LoVo (cell line): ENCODE measurements around the gene SLC4A9.

Source experiments
- DNase-seq: peaks from one replicate; pipeline ENCODE4 v3.0.0-alpha.2; 2016; ENCODE audit warnings: low spot score

Gene SLC4A9

GRCh38 chr5:140362875-140363630 lies 3.1 kb downstream of the SLC4A9 start:
- peak; percentile 79 for DNase-seq

GRCh38 chr5:140363631-140364471 lies 3.9 kb downstream of the SLC4A9 start:
- no peak for DNase-seq

GRCh38 chr5:140364472-140364765 lies 4.4 kb downstream of the SLC4A9 start:
- no peak for DNase-seq

GRCh38 chr5:140365282-140365681 lies 5.3 kb downstream of the SLC4A9 start:
- peak; percentile 38 for DNase-seq

- DNase-seq, result no peak
Measured at GRCh38 chr5:140365941-140366340, 5.9 kb downstream of the SLC4A9 start.

- no peak for DNase-seq
Measured at GRCh38 chr5:140366589-140367255, 6.7 kb downstream of the SLC4A9 start.

- no peak for DNase-seq
Measured at GRCh38 chr5:140367256-140368013, 7.4 kb downstream of the SLC4A9 start.

- DNase-seq, result no peak
Measured at GRCh38 chr5:140371356-140372151, 11.6 kb downstream of the SLC4A9 start.

- peak; percentile 74 for DNase-seq
Measured at GRCh38 chr5:140372971-140373487, 13.0 kb downstream of the SLC4A9 start.

- no peak for DNase-seq
Measured at GRCh38 chr5:140381351-140381750, 21.4 kb downstream of the SLC4A9 start.

- no peak for DNase-seq
Measured at GRCh38 chr5:140381972-140382371, 22.0 kb downstream of the SLC4A9 start.

- no peak for DNase-seq
Measured at GRCh38 chr5:140382866-140383265, 22.9 kb downstream of the SLC4A9 start.

GRCh38 chr5:140383300-140383699 lies 23.3 kb downstream of the SLC4A9 start:
- DNase-seq, result no peak

- no peak for DNase-seq
Measured at GRCh38 chr5:140388052-140388451, 28.1 kb downstream of the SLC4A9 start.

- DNase-seq, result no peak
Measured at GRCh38 chr5:140391312-140391711, 31.3 kb downstream of the SLC4A9 start.

GRCh38 chr5:140391732-140392131 lies 31.7 kb downstream of the SLC4A9 start:
- DNase-seq, result peak; percentile 43

- DNase-seq, result no peak
Measured at GRCh38 chr5:140393738-140394137, 33.7 kb downstream of the SLC4A9 start.

GRCh38 chr5:140398379-140398811 lies 38.4 kb downstream of the SLC4A9 start:
- peak; percentile 26 for DNase-seq

GRCh38 chr5:140399979-140400729 lies 40.2 kb downstream of the SLC4A9 start:
- peak; percentile 14 for DNase-seq

GRCh38 chr5:140400730-140401361 lies 40.9 kb downstream of the SLC4A9 start:
- DNase-seq, result peak; percentile 99
